Activated naive CD4-positive, alpha-beta T cell treated with anti-CD3 and anti-CD28 coated beads for 36 hours (primary cell): ENCODE results near the gene PCCB. TPM values are rescaled to one million over a fixed set of nuclear protein-coding genes. Genes with fewer than 3 reads are reported as not detected.

ENCODE experiments used
- CTCF ChIA-PET: fragments of 350-600 bp; sonication (Branson Sonifier 250); formaldehyde crosslinking; loops from one replicate; lab custom pipeline; 2021; ENCODE audit warnings: antibody characterized with exemption; lab: Charles Lee
- DNase-seq: peaks from one replicate; pipeline ENCODE4 v3.0.0-alpha.2; 2020
- H3K27ac Mint-ChIP-seq: one replicate; pipeline ENCODE4 v1.8.0; 2021; ENCODE audit warnings: mild to moderate bottlenecking, mixed read lengths
- H3K27me3 Mint-ChIP-seq: one replicate; pipeline ENCODE4 v1.8.0; 2021; ENCODE audit warnings: low read depth, mixed read lengths
- H3K36me3 Mint-ChIP-seq: one replicate; pipeline ENCODE4 v1.8.0; 2021; ENCODE audit warnings: low read depth, mixed read lengths
- H3K4me1 Mint-ChIP-seq: one replicate; pipeline ENCODE4 v1.8.0; 2021; ENCODE audit warnings: low read depth, mixed read lengths
- H3K4me3 Mint-ChIP-seq: one replicate; pipeline ENCODE4 v1.8.0; 2021; ENCODE audit warnings: mild to moderate bottlenecking, moderate library complexity, mixed read lengths
- H3K9me3 Mint-ChIP-seq: one replicate; pipeline ENCODE4 v1.8.0; 2021; ENCODE audit warnings: mixed read lengths
- intact Hi-C: fragments of 100-400 bp; cut with micrococcal nuclease; formaldehyde crosslinking; loops from one replicate; pipeline ENCODE4 v1.15.1; 2023
- total RNA-seq, 2 experiments: library from RNA; stranded (reverse); gene quantifications; one replicate each; pipeline ENCODE4 v1.2.3, GENCODE V29; 2021

PCCB gene
- total RNA-seq, 2 experiments from 2014 or later, result 86.0 to 87.6 TPM

DNA sequence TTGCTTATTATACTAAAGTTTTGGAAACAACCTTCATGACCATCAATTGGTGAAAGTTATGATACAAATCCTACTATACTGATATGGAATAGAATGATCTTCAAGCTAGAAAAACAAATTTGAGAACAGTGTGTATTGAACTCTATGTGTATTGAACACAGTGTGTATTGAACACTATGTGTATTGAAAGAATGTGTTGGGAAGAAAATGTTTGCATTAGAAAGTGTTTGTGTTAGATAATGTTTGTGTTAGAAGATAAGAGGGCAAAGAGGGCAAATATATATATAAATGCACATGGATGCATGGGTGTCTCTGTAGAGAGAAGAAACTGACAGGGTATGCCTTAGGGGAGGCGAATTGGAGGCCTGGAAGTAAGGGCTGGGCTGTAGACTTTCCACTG is 42.4 kb downstream of the PCCB start:
- H3K4me1 Mint-ChIP-seq, result no peaks in the 10 kb centered on the region
- intact Hi-C loops, result no loop called here
- no peak for DNase-seq
- H3K36me3 Mint-ChIP-seq, result peaks cover 33% of the 10 kb centered on the region
- H3K27me3 Mint-ChIP-seq, result no peaks in the 10 kb centered on the region
- CTCF ChIA-PET, result no interaction called here
- H3K27ac Mint-ChIP-seq, result no peak overlapping the region
- no peaks in the 10 kb centered on the region for H3K9me3 Mint-ChIP-seq
- H3K4me3 Mint-ChIP-seq, result no peak overlapping the region

- DNase-seq, result no peak
- no peaks in the 10 kb centered on the region for H3K4me1 Mint-ChIP-seq
- H3K36me3 Mint-ChIP-seq, result peaks cover 31% of the 10 kb centered on the region
- no peak overlapping the region for H3K27ac Mint-ChIP-seq
- no peak overlapping the region for H3K4me3 Mint-ChIP-seq
- CTCF ChIA-PET, result no interaction called here
- no peaks in the 10 kb centered on the region for H3K9me3 Mint-ChIP-seq
- intact Hi-C loops, result no loop called here
- H3K27me3 Mint-ChIP-seq, result no peaks in the 10 kb centered on the region
Observed at GRCh38 chr3:136293279-136293678, 43.1 kb downstream of the PCCB start.

GRCh38 chr3:136294176-136294575 is 44.0 kb downstream of the PCCB start:
- intact Hi-C loops, result no loop called here
- no peak overlapping the region for H3K27ac Mint-ChIP-seq
- no peak overlapping the region for H3K4me3 Mint-ChIP-seq
- peaks cover 31% of the 10 kb centered on the region for H3K36me3 Mint-ChIP-seq
- H3K27me3 Mint-ChIP-seq, result no peaks in the 10 kb centered on the region
- DNase-seq, result no peak
- H3K9me3 Mint-ChIP-seq, result no peaks in the 10 kb centered on the region
- H3K4me1 Mint-ChIP-seq, result no peaks in the 10 kb centered on the region
- CTCF ChIA-PET, result no interaction called here

GRCh38 chr3:136296960-136297359 is 46.8 kb downstream of the PCCB start:
- no peak for DNase-seq
- H3K36me3 Mint-ChIP-seq, result peaks cover 24% of the 10 kb centered on the region
- H3K4me3 Mint-ChIP-seq, result no peak overlapping the region
- H3K9me3 Mint-ChIP-seq, result no peaks in the 10 kb centered on the region
- no peak overlapping the region for H3K27ac Mint-ChIP-seq
- intact Hi-C loops, result no loop called here
- CTCF ChIA-PET, result no interaction called here
- no peaks in the 10 kb centered on the region for H3K4me1 Mint-ChIP-seq
- no peaks in the 10 kb centered on the region for H3K27me3 Mint-ChIP-seq

- CTCF ChIA-PET, result no interaction called here
- Mint-ChIP-seq H3K27ac (no peak overlapping the region), H3K27me3 (no peaks in the 10 kb centered on the region), H3K9me3 (no peaks in the 10 kb centered on the region), H3K4me3 (no peak overlapping the region), H3K36me3 (peaks cover 23% of the 10 kb centered on the region), H3K4me1 (no peaks in the 10 kb centered on the region)
- intact Hi-C loops, result no loop called here
- DNase-seq, result no peak
Observed at GRCh38 chr3:136297826-136298225, 47.7 kb downstream of the PCCB start.

DNA sequence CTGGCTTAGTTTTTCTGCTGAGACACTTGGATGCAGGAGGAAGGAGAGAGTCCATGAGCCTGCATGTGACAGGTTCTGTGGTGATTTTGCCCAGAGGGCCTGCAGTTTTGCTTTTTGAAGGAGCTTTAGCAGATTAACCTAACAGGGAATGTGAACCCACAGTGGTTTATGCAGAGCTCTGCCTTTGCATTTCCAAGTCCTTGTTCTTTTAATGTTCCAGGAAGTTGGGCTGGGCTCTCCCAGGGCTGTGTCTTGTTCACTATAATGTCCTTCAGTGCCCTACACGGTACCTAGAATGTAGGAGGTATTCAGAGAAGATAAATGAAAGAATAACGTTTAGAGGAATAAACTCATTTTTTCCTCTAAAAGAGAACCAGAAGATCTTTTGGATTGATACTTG is 50.3 kb downstream of the PCCB start:
- Mint-ChIP-seq H3K4me1 (no peaks in the 10 kb centered on the region), H3K36me3 (peaks cover 13% of the 10 kb centered on the region), H3K27ac (no peak overlapping the region), H3K9me3 (no peaks in the 10 kb centered on the region), H3K27me3 (no peaks in the 10 kb centered on the region), H3K4me3 (no peak overlapping the region)
- no peak for DNase-seq
- intact Hi-C loops, result no loop called here
- CTCF ChIA-PET, result no interaction called here

DNA sequence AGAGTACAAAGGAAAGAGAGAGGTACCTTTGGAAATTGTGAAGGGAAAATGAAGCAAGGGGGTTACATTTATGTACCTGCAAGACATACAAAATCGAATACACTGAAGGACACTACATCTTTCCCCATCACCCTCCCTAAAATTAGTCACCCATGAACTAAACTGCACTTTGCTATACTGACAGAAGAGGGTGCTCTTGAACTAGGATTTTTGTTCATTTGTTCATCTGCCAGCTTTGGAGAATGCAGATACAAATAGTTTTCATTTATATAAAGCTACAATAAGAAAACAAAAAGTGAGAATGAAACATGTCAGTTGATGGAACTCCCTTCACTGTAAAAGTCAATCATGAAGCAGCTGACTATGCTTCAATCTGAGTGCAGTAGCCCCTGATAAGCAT is 55.7 kb downstream of the PCCB start:
- Mint-ChIP-seq H3K36me3 (peaks cover 11% of the 10 kb centered on the region), H3K4me3 (no peak overlapping the region), H3K9me3 (no peaks in the 10 kb centered on the region), H3K27me3 (no peaks in the 10 kb centered on the region), H3K27ac (no peak overlapping the region), H3K4me1 (no peaks in the 10 kb centered on the region)
- CTCF ChIA-PET, result no interaction called here
- intact Hi-C loops, result no loop called here
- DNase-seq, result no peak

DNA sequence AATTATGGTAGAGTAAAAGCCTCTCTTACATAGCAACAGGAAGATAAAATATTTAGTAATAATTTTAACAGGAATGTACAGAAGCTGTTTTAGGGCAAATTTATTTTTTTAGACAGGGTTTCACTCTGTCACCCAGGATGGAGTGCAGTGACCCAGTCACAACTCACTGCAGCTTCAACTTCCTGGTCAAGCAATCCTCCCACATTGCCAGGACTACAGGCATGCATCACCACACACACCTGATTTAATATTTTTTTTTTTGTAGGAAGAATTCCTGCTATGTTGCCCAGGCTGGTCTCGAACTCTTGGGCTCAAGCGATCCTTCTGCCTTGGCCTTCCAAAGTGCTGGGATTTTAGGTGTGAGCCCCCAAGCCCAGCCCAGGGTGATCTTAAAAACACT is 61.1 kb downstream of the PCCB start:
- intact Hi-C loops, result no loop called here
- Mint-ChIP-seq H3K27me3 (no peaks in the 10 kb centered on the region), H3K4me3 (no peak overlapping the region), H3K9me3 (no peaks in the 10 kb centered on the region), H3K27ac (no peak overlapping the region), H3K4me1 (no peaks in the 10 kb centered on the region), H3K36me3 (peaks cover 20% of the 10 kb centered on the region)
- DNase-seq, result no peak
- CTCF ChIA-PET, result no interaction called here

DNA sequence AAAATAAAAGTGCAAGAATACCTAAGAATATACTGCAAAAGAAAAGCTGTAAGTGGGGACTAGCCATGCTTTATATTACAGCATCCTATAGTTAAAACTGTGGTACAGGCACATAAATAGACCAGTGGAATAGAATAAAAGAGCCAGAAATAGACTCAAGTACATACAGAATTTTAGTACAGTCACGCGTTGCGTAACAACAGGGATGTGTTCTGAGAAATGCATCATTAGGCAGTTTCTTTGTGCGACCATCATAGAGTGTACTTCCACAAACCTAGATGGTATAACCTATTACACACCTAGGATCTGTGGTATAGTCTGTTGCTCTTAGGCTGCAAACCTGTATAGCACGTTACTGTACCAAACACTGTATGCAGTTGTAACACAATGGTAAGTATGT is 61.8 kb downstream of the PCCB start:
- intact Hi-C loops, result no loop called here
- Mint-ChIP-seq H3K4me1 (no peaks in the 10 kb centered on the region), H3K27me3 (no peaks in the 10 kb centered on the region), H3K9me3 (no peaks in the 10 kb centered on the region), H3K27ac (no peak overlapping the region), H3K4me3 (no peak overlapping the region), H3K36me3 (peaks cover 26% of the 10 kb centered on the region)
- no peak for DNase-seq
- CTCF ChIA-PET, result no interaction called here

- no peak overlapping the region for H3K4me3 Mint-ChIP-seq
- H3K27ac Mint-ChIP-seq, result no peak overlapping the region
- no peaks in the 10 kb centered on the region for H3K27me3 Mint-ChIP-seq
- H3K9me3 Mint-ChIP-seq, result peaks cover 19% of the 10 kb centered on the region
- DNase-seq, result no peak
- H3K36me3 Mint-ChIP-seq, result peaks cover 72% of the 10 kb centered on the region
- CTCF ChIA-PET, result no interaction called here
- H3K4me1 Mint-ChIP-seq, result peaks cover 2% of the 10 kb centered on the region
- intact Hi-C loops, result no loop called here
Observed at GRCh38 chr3:136326316-136326715, 76.2 kb downstream of the PCCB start.

DNA sequence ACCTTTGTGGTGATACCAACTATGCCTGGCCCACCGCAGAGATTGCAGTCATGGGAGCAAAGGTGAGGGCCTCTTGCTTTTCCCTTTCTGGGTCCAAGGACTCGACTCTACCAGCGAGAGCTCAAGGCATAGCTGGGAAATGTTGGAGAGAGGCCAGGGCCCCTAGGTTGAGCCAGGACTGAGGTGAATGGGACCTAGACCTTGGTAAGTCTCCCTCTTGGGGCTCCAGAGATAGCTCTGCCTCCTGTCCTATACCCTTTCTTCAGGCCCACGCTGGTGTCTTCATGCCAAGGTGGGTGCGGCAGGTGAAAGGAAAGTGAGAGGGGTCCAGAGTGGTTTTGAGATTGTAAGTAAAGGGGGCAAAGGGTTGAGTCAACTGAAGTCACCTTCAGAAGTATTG is 77.5 kb downstream of the PCCB start:
- no peaks in the 10 kb centered on the region for H3K27me3 Mint-ChIP-seq
- H3K36me3 Mint-ChIP-seq, result peaks cover 65% of the 10 kb centered on the region
- H3K4me1 Mint-ChIP-seq, result peaks cover 2% of the 10 kb centered on the region
- no peak for DNase-seq
- peaks cover 7% of the 10 kb centered on the region for H3K9me3 Mint-ChIP-seq
- H3K27ac Mint-ChIP-seq, result no peak overlapping the region
- CTCF ChIA-PET, result interaction anchor here (0.6 kb wide), 1 partner anchor 62 kb away, joined by 3 read pairs; no protein-coding TSS in a partner anchor
- intact Hi-C loops, result no loop called here
- H3K4me3 Mint-ChIP-seq, result no peak overlapping the region

GRCh38 chr3:136329593-136329992 is 79.5 kb downstream of the PCCB start:
- intact Hi-C loops, result no loop called here
- Mint-ChIP-seq H3K4me1 (peaks cover 2% of the 10 kb centered on the region), H3K27ac (no peak overlapping the region), H3K27me3 (no peaks in the 10 kb centered on the region), H3K4me3 (no peak overlapping the region), H3K36me3 (peaks cover 60% of the 10 kb centered on the region), H3K9me3 (no peaks in the 10 kb centered on the region)
- DNase-seq, result no peak
- CTCF ChIA-PET, result interaction anchor here (0.6 kb wide), 1 partner anchor 31 kb away, joined by 4 read pairs; no protein-coding TSS in a partner anchor

- CTCF ChIA-PET, result no interaction called here
- no peaks in the 10 kb centered on the region for H3K27me3 Mint-ChIP-seq
- H3K27ac Mint-ChIP-seq, result no peak overlapping the region
- H3K4me3 Mint-ChIP-seq, result no peak overlapping the region
- intact Hi-C loops, result no loop called here
- peaks cover 2% of the 10 kb centered on the region for H3K4me1 Mint-ChIP-seq
- H3K36me3 Mint-ChIP-seq, result peaks cover 52% of the 10 kb centered on the region
- no peak for DNase-seq
- H3K9me3 Mint-ChIP-seq, result no peaks in the 10 kb centered on the region
Observed at GRCh38 chr3:136330900-136331299, 80.8 kb downstream of the PCCB start.

DNA sequence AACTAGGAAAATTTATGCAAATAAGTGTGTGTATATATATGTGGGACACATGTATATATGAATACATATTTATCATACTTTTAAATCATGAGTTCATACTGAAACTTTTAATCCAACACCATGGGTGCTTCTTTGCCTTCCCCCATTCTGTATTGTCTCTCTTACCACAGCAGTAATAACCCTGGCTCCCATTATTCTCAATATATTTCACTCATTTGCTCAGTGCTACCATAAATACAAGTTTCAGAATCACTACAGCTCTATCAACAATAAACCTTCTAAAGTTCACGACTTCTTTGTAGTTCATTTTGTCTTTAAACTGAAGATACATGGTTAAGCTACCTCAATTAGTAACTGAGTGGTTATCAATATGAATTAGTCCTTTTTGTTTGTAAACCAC is 82.2 kb downstream of the PCCB start:
- CTCF ChIA-PET, result interaction anchor here (0.6 to 1.1 kb wide), 4 partner anchors 9 to 186 kb away, joined by 3 read pairs; no protein-coding TSS in a partner anchor
- Mint-ChIP-seq H3K4me3 (no peak overlapping the region), H3K27ac (no peak overlapping the region), H3K36me3 (peaks cover 42% of the 10 kb centered on the region), H3K27me3 (no peaks in the 10 kb centered on the region), H3K9me3 (no peaks in the 10 kb centered on the region), H3K4me1 (peaks cover 2% of the 10 kb centered on the region)
- DNase-seq, result no peak
- intact Hi-C loops, result no loop called here
